Loucy (cell line): ENCODE measurements around the gene IER2.

Experiments
- H2AFZ ChIP-seq: fragments of 200-600 bp; sonication (generic); 2 replicates; pipeline ENCODE4 v1.6.0; 2016; ENCODE audit warnings: antibody characterized with exemption, mild to moderate bottlenecking, low read length, moderate library complexity
- H3F3A ChIP-seq: fragments of 200-600 bp; 2 replicates; pipeline ENCODE4 v1.6.0; 2016; ENCODE audit warnings: antibody characterized with exemption, low read depth, mild to moderate bottlenecking
- H3K27me3 ChIP-seq: fragments of 200-600 bp; sonication (generic); 2 replicates; pipeline ENCODE4 v1.6.1; 2014; ENCODE audit warnings: low read length, mild to moderate bottlenecking; ENCODE audit not compliant: insufficient read depth, poor library complexity, severe bottlenecking
- H3K36me3 ChIP-seq: fragments of 200-600 bp; sonication (generic); 2 replicates; pipeline ENCODE4 v1.6.1; 2016; ENCODE audit warnings: low read length; ENCODE audit not compliant: insufficient read depth
- H3K4me1 ChIP-seq: fragments of 200-600 bp; sonication (generic); 2 replicates; pipeline ENCODE4 v1.5.1; 2014; ENCODE audit warnings: low read length, mild to moderate bottlenecking; ENCODE audit not compliant: insufficient read depth, poor library complexity, severe bottlenecking
- H3K4me2 ChIP-seq: fragments of 200-600 bp; sonication (generic); 2 replicates; pipeline ENCODE4 v1.6.0; 2014; ENCODE audit warnings: antibody characterized with exemption, low read length, low read depth, mild to moderate bottlenecking; ENCODE audit not compliant: poor library complexity, severe bottlenecking
- H3K4me3 ChIP-seq: fragments of 200-600 bp; sonication (generic); 2 replicates; pipeline ENCODE4 v1.5.1; 2014; ENCODE audit warnings: low read length, mild to moderate bottlenecking, mixed read lengths; ENCODE audit not compliant: poor library complexity, severe bottlenecking
- H3K79me2 ChIP-seq: fragments of 200-600 bp; sonication (generic); 2 replicates; pipeline ENCODE4 v1.6.1; 2014; ENCODE audit warnings: low read length; ENCODE audit not compliant: insufficient read depth
- H3K9ac ChIP-seq: fragments of 200-600 bp; sonication (generic); 2 replicates; pipeline ENCODE4 v1.6.0; 2014; ENCODE audit warnings: mild to moderate bottlenecking, low read depth, low read length, moderate library complexity; ENCODE audit not compliant: poor library complexity, severe bottlenecking
- H3K9me2 ChIP-seq: fragments of 200-600 bp; sonication (generic); replicated peaks from 2 replicates; pipeline ENCODE4 v1.6.1; 2016; ENCODE audit warnings: low read depth, low read length, mixed read lengths
- H3K9me3 ChIP-seq: fragments of 200-600 bp; sonication (generic); 2 replicates; pipeline ENCODE4 v1.6.1; 2014; ENCODE audit warnings: mild to moderate bottlenecking, antibody characterized with exemption, low read length, low read depth; ENCODE audit not compliant: insufficient read depth
- H4K20me1 ChIP-seq: fragments of 200-600 bp; sonication (generic); 2 replicates; pipeline ENCODE4 v1.6.0; 2014; ENCODE audit warnings: antibody characterized with exemption, low read length, mild to moderate bottlenecking; ENCODE audit not compliant: insufficient read depth, poor library complexity, severe bottlenecking
- EZH2phosphoT487 ChIP-seq: fragments of 200-600 bp; IDR thresholded peaks from 2 replicates; pipeline ENCODE4 v1.6.1; 2018; ENCODE audit warnings: antibody characterized with exemption, mild to moderate bottlenecking, moderate library complexity, borderline replicate concordance
- TF ChIP-seq, protein P1 (sequence below): fragments of 200-600 bp; sonication (generic); conservative IDR thresholded peaks from 2 replicates; pipeline ENCODE4 v1.5.1; 2014; ENCODE audit warnings: mild to moderate bottlenecking, antibody characterized with exemption, low read length

The IER2 gene

GRCh38 chr19:13128583-13128982 lies 21.6 kb upstream of the IER2 start:
- H4K20me1 ChIP-seq = peaks cover 57% of the 10 kb centered on the region
- peaks cover 17% of the 10 kb centered on the region for H3K4me1 ChIP-seq
- H2AFZ ChIP-seq = no peak overlapping the region
- no peaks in the 10 kb centered on the region for H3K9me3 ChIP-seq
- peaks cover 87% of the 10 kb centered on the region for H3K79me2 ChIP-seq
- no peaks in the 10 kb centered on the region for H3F3A ChIP-seq
- H3K4me2 ChIP-seq = no peak overlapping the region
- no peaks in the 10 kb centered on the region for H3K27me3 ChIP-seq
- H3K36me3 ChIP-seq = peaks cover 6% of the 10 kb centered on the region; the same call in 1 of the 2 replicates
- H3K4me3 ChIP-seq = no peak overlapping the region
- no peak overlapping the region for H3K9ac ChIP-seq
- no peaks in the 10 kb centered on the region for H3K9me2 ChIP-seq
- no peak for TF ChIP-seq EZH2phosphoT487
- TF ChIP-seq, protein P1, sequence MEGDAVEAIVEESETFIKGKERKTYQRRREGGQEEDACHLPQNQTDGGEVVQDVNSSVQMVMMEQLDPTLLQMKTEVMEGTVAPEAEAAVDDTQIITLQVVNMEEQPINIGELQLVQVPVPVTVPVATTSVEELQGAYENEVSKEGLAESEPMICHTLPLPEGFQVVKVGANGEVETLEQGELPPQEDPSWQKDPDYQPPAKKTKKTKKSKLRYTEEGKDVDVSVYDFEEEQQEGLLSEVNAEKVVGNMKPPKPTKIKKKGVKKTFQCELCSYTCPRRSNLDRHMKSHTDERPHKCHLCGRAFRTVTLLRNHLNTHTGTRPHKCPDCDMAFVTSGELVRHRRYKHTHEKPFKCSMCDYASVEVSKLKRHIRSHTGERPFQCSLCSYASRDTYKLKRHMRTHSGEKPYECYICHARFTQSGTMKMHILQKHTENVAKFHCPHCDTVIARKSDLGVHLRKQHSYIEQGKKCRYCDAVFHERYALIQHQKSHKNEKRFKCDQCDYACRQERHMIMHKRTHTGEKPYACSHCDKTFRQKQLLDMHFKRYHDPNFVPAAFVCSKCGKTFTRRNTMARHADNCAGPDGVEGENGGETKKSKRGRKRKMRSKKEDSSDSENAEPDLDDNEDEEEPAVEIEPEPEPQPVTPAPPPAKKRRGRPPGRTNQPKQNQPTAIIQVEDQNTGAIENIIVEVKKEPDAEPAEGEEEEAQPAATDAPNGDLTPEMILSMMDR = no peak

- Histone ChIP-seq H3K9ac (no peak overlapping the region), H3K27me3 (no peaks in the 10 kb centered on the region), H3K4me2 (no peak overlapping the region), H3K9me3 (no peaks in the 10 kb centered on the region), H3K4me3 (no peak overlapping the region), H2AFZ (no peak overlapping the region), H3F3A (no peaks in the 10 kb centered on the region), H3K79me2 (peaks cover 86% of the 10 kb centered on the region), H4K20me1 (peaks cover 54% of the 10 kb centered on the region), H3K9me2 (no peaks in the 10 kb centered on the region), H3K4me1 (peaks cover 17% of the 10 kb centered on the region), H3K36me3 (peaks cover 6% of the 10 kb centered on the region; the same call in 1 of the 2 replicates)
- no peak for TF ChIP-seq EZH2phosphoT487
- TF ChIP-seq, protein P1 = no peak
Observed at GRCh38 chr19:13129384-13129783, 20.8 kb upstream of the IER2 start.

- Histone ChIP-seq H3K9ac (no peak overlapping the region), H3K36me3 (peaks cover 21% of the 10 kb centered on the region; the same call in 1 of the 2 replicates), H3K4me1 (peaks cover 17% of the 10 kb centered on the region)
Observed at GRCh38 chr19:13130886-13131490, 19.2 kb upstream of the IER2 start.

More at GRCh38 chr19:13130886-13131490, 19.2 kb upstream of the IER2 start:
- Histone ChIP-seq H3F3A (no peaks in the 10 kb centered on the region), H3K4me3 (no peak overlapping the region), H3K27me3 (no peaks in the 10 kb centered on the region), H2AFZ (no peak overlapping the region), H3K4me2 (no peak overlapping the region), H3K9me2 (no peaks in the 10 kb centered on the region), H3K79me2 (peaks cover 81% of the 10 kb centered on the region), H3K9me3 (no peaks in the 10 kb centered on the region), H4K20me1 (peaks cover 53% of the 10 kb centered on the region)
- TF ChIP-seq EZH2phosphoT487 = no peak
- TF ChIP-seq, protein P1 = no peak
